Measurements from ENCODE around the gene ZC3H12A.

Gene ZC3H12A

GRCh38 chr1:37480125-37480466, 5.7 kb downstream of the ZC3H12A start:
- Histone ChIP-seq H3K36me3 (replicated peaks) (peaks cover 81% of the 10 kb centered on the region), H3K27ac (peak overlapping the region; percentile 93), H3K27me3 (replicated peaks) (no peaks in the 10 kb centered on the region), H3K4me3 (ENCODE audit: low read depth, low read length) (peak overlapping the region; percentile 90)
- no peak for DNase-seq
- in situ Hi-C loops (cut with HindIII; ENCODE audit: low pct_ligation_motif_present, low sequenced_read_pairs) = no loop called here
- TF ChIP-seq CTCF (IDR thresholded peaks at IDR 0.05; ENCODE audit: low read depth, low read length, missing control alignments) = no peak

- Histone ChIP-seq H3K4me3 (ENCODE audit: low read depth, low read length) (no peak overlapping the region), H3K27me3 (replicated peaks) (no peaks in the 10 kb centered on the region), H3K27ac (peak overlapping the region; percentile 93), H3K36me3 (replicated peaks) (peaks cover 77% of the 10 kb centered on the region)
- in situ Hi-C loops (cut with HindIII; ENCODE audit: low pct_ligation_motif_present, low sequenced_read_pairs) = no loop called here
- TF ChIP-seq CTCF (IDR thresholded peaks at IDR 0.05; ENCODE audit: low read depth, low read length, missing control alignments) = no peak
- DNase-seq = no peak
Measured at GRCh38 chr1:37480581-37481288, 6.4 kb downstream of the ZC3H12A start.

GRCh38 chr1:37481289-37482003, 7.1 kb downstream of the ZC3H12A start:
- Histone ChIP-seq H3K27me3 (replicated peaks) (no peaks in the 10 kb centered on the region), H3K36me3 (replicated peaks) (peaks cover 73% of the 10 kb centered on the region), H3K27ac (no peak overlapping the region), H3K4me3 (ENCODE audit: low read depth, low read length) (no peak overlapping the region)
- in situ Hi-C loops (cut with HindIII; ENCODE audit: low pct_ligation_motif_present, low sequenced_read_pairs) = no loop called here
- DNase-seq = no peak
- TF ChIP-seq CTCF (IDR thresholded peaks at IDR 0.05; ENCODE audit: low read depth, low read length, missing control alignments) = no peak

- in situ Hi-C loops (cut with HindIII; ENCODE audit: low pct_ligation_motif_present, low sequenced_read_pairs) = no loop called here
- Histone ChIP-seq H3K36me3 (replicated peaks) (peaks cover 67% of the 10 kb centered on the region), H3K27me3 (replicated peaks) (no peaks in the 10 kb centered on the region), H3K27ac (no peak overlapping the region), H3K4me3 (ENCODE audit: low read depth, low read length) (no peak overlapping the region)
- no peak for TF ChIP-seq CTCF (IDR thresholded peaks at IDR 0.05; ENCODE audit: low read depth, low read length, missing control alignments)
- DNase-seq = no peak
Measured at GRCh38 chr1:37482004-37482785, 7.8 kb downstream of the ZC3H12A start.

- no peak for DNase-seq
- Histone ChIP-seq H3K4me3 (ENCODE audit: low read depth, low read length) (no peak overlapping the region), H3K27ac (no peak overlapping the region), H3K27me3 (replicated peaks) (no peaks in the 10 kb centered on the region), H3K36me3 (replicated peaks) (peaks cover 59% of the 10 kb centered on the region)
- no peak for TF ChIP-seq CTCF (IDR thresholded peaks at IDR 0.05; ENCODE audit: low read depth, low read length, missing control alignments)
- in situ Hi-C loops (cut with HindIII; ENCODE audit: low pct_ligation_motif_present, low sequenced_read_pairs) = no loop called here
Measured at GRCh38 chr1:37482796-37483744, 8.7 kb downstream of the ZC3H12A start.
